RWPE1 (cell line): ENCODE measurements around the gene NXF3.

Source experiments
- CTCF ChIA-PET: fragments of 350-600 bp; sonication (Branson Sonifier 250); formaldehyde crosslinking; extraction: SDS; loops from one replicate; lab custom pipeline; 2021; lab: Yijun Ruan, JAX
- POLR2A ChIA-PET: fragments of 400-600 bp; formaldehyde crosslinking; extraction: SDS; loops from one replicate; lab custom pipeline; 2020; ENCODE audit warnings: antibody characterized with exemption; ENCODE audit not compliant: low non-redundant PET; lab: Yijun Ruan, JAX
- DNase-seq: peaks from one replicate; pipeline ENCODE4 v3.0.0; 2012; ENCODE audit warnings: low spot score
- H3K27ac ChIP-seq: fragments of 450-650 bp; 2 replicates; pipeline ENCODE4 v1.5.1; 2017
- TF ChIP-seq, protein P1 (sequence below): fragments of 450-650 bp; conservative IDR thresholded peaks from 2 replicates; pipeline ENCODE4 v1.5.1; 2017; ENCODE audit warnings: low read depth, mild to moderate bottlenecking

NXF3 gene

DNA sequence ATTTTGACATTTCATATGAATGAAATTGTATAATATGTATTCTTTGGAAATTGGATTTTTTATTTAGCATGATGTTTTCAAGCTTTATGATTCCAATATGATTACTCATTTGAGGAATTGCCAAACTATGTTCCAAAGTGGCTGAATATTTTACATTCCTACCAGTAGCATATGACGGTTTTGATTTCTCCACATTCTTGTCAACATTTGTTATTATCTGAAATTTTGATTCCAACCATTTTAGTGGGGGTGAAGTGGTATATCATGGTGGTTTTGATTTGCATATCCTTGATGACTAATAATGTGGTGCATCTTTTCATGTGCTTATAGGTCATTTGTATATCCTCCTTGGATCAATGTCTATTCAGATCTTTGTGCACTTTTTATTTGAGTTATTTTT is 26.3 kb downstream of the NXF3 start:
- CTCF ChIA-PET, result no interaction called here
- H3K27ac ChIP-seq, result no peak overlapping the region
- POLR2A ChIA-PET, result no interaction called here
- TF ChIP-seq, protein P1, sequence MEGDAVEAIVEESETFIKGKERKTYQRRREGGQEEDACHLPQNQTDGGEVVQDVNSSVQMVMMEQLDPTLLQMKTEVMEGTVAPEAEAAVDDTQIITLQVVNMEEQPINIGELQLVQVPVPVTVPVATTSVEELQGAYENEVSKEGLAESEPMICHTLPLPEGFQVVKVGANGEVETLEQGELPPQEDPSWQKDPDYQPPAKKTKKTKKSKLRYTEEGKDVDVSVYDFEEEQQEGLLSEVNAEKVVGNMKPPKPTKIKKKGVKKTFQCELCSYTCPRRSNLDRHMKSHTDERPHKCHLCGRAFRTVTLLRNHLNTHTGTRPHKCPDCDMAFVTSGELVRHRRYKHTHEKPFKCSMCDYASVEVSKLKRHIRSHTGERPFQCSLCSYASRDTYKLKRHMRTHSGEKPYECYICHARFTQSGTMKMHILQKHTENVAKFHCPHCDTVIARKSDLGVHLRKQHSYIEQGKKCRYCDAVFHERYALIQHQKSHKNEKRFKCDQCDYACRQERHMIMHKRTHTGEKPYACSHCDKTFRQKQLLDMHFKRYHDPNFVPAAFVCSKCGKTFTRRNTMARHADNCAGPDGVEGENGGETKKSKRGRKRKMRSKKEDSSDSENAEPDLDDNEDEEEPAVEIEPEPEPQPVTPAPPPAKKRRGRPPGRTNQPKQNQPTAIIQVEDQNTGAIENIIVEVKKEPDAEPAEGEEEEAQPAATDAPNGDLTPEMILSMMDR, result no peak
- DNase-seq, result no peak

DNA sequence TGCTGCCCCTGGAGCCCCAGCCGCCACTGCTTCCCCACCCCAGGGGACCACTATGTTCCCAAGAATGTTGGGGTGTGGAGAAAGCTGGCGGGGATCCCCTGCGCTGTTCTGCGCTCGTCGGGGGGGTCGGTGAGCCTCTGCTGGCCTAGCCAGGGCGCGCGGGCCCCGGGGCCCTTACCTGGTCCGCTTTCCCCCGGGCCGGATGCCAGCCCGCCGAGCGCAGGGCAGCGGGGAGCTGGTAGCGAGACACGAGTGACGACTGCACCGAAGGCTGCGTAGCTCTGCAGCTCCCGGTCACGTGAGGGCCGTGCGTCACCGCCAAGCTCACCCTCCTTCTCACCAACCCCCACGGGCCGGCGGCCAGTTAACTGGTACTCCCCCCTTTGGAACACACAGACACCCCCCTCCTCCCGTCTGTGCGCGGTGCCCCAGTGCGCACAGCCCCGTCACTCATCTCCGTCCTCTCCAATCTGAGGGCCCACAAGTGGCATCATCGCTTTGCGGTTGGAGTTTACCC is 29.0 kb downstream of the NXF3 start, which contains the start of gene BEX1:
Gene BEX1 (minus strand): TSS at position 254 of the 517 bp plus-strand sequence. CDS start 897 bp downstream, outside the sequence.
- ChIA-PET POLR2A (no interaction called here), CTCF (no interaction called here)
- TF ChIP-seq, protein P1, result no peak
- DNase-seq, result peak; percentile 1
- H3K27ac ChIP-seq, result no peak within 1 kb of the TSS

DNA sequence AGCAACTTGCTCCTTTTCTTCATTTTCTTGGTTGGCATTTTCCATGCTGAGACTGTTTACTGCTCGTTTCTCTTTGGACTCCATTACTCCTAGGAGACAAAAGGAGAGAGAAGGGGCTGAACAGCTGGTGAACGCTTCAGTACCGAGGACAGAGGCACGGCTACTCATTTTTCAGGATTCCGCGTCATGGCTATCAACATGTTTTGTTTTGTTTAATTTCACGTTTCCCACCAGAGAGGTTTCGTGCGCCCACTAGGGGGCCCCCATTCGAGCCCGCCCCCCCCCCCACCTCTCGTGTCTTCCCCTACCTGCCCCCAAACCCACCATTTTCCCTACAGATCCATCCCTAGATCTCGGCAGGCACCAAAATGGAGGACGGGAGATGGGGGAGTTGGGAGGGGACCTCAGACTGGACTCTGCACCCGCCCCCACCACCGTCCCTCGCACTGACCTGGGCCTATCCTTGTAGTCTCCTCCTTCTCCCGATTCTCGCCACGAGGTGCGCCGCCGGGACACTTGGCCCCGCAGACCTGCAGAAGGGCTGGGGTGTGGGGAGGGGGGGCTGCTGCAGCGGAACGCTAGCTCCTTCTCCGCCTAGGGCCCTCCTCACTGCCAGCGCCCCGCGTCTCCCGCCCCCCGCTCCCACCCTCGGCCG is 29.6 kb downstream of the NXF3 start:
- peak; percentile 2 for DNase-seq
- TF ChIP-seq, protein P1, result no peak
- no peak overlapping the region for H3K27ac ChIP-seq
- ChIA-PET CTCF (no interaction called here), POLR2A (no interaction called here)

DNA sequence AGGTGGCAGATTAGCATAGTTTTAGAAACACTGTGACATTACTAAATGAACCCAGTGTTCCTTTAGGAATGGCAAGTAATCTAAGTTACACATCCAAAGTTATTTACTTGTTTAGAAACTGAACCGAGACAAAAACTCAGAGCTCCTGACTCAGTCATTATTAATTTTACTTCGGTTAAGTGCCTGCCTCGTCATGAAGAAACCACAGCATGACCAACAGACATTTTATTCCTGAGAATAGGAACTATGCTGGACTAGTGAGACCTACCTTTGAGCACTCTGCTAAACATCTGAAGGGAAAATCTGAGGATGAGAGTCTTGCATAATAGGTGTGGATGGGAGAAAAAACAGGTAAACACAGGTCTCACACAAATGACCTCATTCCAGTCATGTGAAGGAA is 31.5 kb downstream of the NXF3 start:
- no peak overlapping the region for H3K27ac ChIP-seq
- no peak for DNase-seq
- ChIA-PET POLR2A (no interaction called here), CTCF (no interaction called here)
- TF ChIP-seq, protein P1, result no peak

DNA sequence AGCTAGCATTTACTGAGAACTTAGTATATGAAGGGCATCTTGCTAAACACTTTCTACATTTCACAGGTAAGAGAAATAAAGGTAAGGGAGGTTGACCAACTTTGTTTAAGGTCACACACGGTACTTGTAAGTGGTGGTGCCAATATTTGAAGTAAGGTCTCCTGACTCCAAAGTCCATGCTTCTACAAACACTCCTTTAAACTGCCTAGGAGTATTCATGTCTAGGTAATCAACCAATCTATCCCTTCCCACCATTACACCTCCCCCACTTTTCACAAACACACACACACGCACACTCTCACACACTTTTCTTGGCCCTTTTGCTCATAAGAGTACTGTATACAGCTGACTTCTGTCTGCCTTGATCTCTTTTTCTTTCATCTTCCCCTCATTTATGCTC is 36.0 kb downstream of the NXF3 start:
- TF ChIP-seq, protein P1, result no peak
- no peak for DNase-seq
- CTCF ChIA-PET, result no interaction called here
- no peak overlapping the region for H3K27ac ChIP-seq
- POLR2A ChIA-PET, result no interaction called here

DNA sequence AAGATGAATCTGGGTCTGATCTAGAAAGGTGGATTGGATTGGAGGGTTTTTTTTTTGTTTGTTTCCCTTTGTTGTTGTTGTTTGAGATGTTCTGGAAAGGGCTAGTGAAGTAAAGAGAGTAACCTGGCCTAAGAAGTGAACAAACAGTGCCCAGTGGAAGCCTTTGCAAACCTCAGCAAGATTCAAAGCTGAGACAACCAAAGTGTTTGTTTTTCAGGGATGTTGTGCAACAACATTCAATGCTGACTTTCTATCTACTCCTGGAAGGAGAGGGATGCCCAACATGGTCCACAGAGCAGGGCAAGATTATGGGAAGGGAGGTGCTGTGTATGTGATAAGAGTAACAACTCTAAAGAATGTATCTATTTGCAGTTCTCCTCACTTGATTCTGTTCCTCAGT is 40.3 kb downstream of the NXF3 start:
- ChIA-PET CTCF (no interaction called here), POLR2A (no interaction called here)
- TF ChIP-seq, protein P1, result no peak
- H3K27ac ChIP-seq, result no peak overlapping the region
- DNase-seq, result no peak
